ENCODE data around the gene PEX6. TPM values are rescaled to one million over a fixed set of nuclear protein-coding genes. Genes with fewer than 3 reads are reported as not detected.

The PEX6 gene
- total RNA-seq, 6 experiments from 2014 or later, result 20.3 to 31.7 (median 22.4) TPM

DNA sequence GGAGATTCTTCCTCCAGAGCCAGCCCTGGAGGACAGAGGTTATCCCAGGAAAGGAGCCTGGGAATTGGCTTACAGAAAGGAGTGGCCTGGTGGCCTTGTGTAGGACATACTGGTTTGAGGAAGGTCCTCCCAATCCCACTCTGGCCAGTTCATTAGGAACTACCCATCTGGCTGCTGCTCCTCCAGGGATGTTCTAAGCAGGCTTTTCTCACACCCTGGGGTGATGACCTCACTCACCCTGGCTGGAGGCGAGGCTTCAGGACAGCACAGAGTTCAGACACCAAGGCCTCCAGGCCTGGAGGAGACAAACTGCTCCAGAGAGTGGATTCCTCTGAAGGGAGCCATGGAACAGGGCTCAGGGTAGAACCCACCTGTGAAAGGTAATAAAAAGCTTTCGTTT lies 9.6 kb downstream of the PEX6 start:
- Mint-ChIP-seq H3K4me1 (ENCODE audit: low read depth) (peaks cover 20% of the 10 kb centered on the region), H3K27me3 (ENCODE audit: insufficient read depth) (no peaks in the 10 kb centered on the region; the same call in 1 of the 2 replicates), H3K9me3 (no peaks in the 10 kb centered on the region), H3K27ac (no peak overlapping the region), H3K4me3 (no peak overlapping the region), H3K36me3 (ENCODE audit: low read depth) (no peaks in the 10 kb centered on the region)
- DNase-seq, result no peak
- TF ChIP-seq, protein P1, sequence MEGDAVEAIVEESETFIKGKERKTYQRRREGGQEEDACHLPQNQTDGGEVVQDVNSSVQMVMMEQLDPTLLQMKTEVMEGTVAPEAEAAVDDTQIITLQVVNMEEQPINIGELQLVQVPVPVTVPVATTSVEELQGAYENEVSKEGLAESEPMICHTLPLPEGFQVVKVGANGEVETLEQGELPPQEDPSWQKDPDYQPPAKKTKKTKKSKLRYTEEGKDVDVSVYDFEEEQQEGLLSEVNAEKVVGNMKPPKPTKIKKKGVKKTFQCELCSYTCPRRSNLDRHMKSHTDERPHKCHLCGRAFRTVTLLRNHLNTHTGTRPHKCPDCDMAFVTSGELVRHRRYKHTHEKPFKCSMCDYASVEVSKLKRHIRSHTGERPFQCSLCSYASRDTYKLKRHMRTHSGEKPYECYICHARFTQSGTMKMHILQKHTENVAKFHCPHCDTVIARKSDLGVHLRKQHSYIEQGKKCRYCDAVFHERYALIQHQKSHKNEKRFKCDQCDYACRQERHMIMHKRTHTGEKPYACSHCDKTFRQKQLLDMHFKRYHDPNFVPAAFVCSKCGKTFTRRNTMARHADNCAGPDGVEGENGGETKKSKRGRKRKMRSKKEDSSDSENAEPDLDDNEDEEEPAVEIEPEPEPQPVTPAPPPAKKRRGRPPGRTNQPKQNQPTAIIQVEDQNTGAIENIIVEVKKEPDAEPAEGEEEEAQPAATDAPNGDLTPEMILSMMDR (IDR thresholded peaks at IDR 0.05), result no peak

DNA sequence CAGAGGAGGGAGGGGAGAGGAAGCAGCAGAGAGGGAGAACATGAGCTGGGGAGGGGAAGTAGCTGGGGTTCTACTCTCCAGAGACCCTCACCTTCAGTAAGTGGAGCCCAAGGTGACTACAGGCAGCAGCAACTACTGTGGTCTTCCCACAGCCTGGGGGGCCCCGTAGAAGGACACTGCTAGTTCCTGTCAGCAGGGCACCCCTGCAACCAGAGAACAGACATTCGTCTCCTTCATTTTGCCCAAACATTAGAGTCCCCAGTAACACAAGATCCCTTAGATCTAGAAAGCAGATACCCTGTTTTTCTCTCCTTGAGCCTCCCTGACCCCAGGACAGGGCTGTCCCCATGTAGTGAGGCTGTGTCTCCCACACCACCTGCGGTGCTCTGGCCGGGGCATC lies 10.2 kb downstream of the PEX6 start:
- Mint-ChIP-seq H3K27ac (no peak overlapping the region), H3K27me3 (ENCODE audit: insufficient read depth) (no peaks in the 10 kb centered on the region; the same call in 1 of the 2 replicates), H3K36me3 (ENCODE audit: low read depth) (no peaks in the 10 kb centered on the region), H3K4me3 (no peak overlapping the region), H3K4me1 (ENCODE audit: low read depth) (peaks cover 20% of the 10 kb centered on the region), H3K9me3 (no peaks in the 10 kb centered on the region)
- no peak for DNase-seq
- TF ChIP-seq, protein P1 (IDR thresholded peaks at IDR 0.05), result no peak

DNA sequence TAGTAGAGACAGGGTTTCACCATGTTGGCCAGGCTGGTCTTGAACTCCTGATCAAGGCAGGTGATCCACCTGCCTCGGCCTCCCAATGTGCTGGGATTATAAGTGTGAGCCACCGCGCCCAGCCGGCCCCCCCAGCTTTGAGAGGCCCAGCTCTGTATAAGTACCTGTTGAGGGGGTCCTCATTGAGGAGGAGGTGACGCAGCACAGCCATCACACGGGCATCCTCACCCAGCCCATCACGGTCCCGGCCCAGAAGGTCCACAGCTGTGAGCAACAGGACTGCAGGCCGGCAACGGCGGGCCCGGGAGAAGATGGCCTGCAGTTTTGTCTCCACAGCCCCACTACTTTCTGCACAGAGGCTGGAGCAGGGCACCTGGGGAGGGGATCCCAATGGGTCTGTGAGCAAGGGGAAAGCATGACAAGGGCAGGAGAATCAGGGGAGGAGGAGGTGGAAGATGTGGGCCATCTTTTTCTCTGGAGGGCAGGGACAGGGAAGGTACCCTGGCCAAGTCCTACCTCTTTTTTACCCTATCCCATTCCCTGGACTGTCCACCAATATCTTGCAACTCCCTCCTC lies 10.8 kb downstream of the PEX6 start:
- TF ChIP-seq, protein P1 (IDR thresholded peaks at IDR 0.05), result no peak
- no peaks in the 10 kb centered on the region for H3K36me3 Mint-ChIP-seq (ENCODE audit: low read depth)
- no peaks in the 10 kb centered on the region for H3K9me3 Mint-ChIP-seq
- H3K4me3 Mint-ChIP-seq, result no peak overlapping the region
- no peak for DNase-seq
- no peaks in the 10 kb centered on the region; the same call in 1 of the 2 replicates for H3K27me3 Mint-ChIP-seq (ENCODE audit: insufficient read depth)
- H3K27ac Mint-ChIP-seq, result no peak overlapping the region
- peaks cover 20% of the 10 kb centered on the region for H3K4me1 Mint-ChIP-seq (ENCODE audit: low read depth)

DNA sequence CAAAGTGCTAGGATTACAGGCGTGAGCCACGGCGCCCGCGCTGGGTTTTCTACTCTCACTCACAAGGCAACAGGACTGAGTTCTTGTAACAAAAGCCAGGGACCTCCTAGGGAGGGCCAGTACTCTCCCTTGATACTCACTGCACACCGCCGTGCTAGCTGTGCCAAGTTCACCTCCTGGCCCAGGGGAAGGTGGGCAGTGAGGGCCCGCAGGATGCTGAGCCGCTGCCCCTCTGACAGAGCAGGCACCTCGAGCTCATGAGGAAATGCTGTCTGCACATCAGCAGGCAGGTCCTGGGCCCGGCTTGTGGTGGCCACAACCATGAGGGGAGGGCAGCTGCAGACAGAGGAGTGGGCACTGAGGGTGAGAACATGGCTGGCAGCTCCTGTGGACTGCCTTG lies 11.8 kb downstream of the PEX6 start:
- H3K9me3 Mint-ChIP-seq, result no peaks in the 10 kb centered on the region
- peaks cover 20% of the 10 kb centered on the region for H3K4me1 Mint-ChIP-seq (ENCODE audit: low read depth)
- no peak overlapping the region for H3K4me3 Mint-ChIP-seq
- H3K27me3 Mint-ChIP-seq (ENCODE audit: insufficient read depth), result no peaks in the 10 kb centered on the region; the same call in 1 of the 2 replicates
- H3K36me3 Mint-ChIP-seq (ENCODE audit: low read depth), result peaks cover 5% of the 10 kb centered on the region; the same call in 1 of the 2 replicates
- no peak for DNase-seq
- no peak overlapping the region for H3K27ac Mint-ChIP-seq
- TF ChIP-seq, protein P1 (IDR thresholded peaks at IDR 0.05), result no peak

DNA sequence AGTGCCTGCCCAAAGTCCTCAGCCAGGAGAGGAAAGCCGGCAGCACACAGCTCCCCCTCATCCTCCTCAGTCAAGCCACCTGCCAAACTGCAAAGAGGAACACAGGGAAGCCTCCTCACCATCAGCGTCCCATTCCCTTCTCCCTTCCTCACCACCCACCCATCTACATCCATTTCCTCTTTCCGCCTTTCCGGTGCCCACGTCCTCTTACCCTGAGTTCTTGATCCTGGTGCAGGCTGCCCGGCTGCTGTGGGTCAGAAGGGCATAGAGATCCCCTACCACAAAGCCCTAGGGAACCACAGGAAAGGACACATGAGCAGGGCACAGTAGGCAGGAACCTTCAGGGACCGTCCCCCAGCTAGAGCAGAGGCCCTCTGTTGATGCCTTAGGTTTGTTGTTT lies 12.4 kb downstream of the PEX6 start:
- Mint-ChIP-seq H3K27ac (no peak overlapping the region), H3K4me3 (no peak overlapping the region)

More for the DNA sequence above, 12.4 kb downstream of the PEX6 start:
- no peak for DNase-seq
- no peaks in the 10 kb centered on the region for H3K9me3 Mint-ChIP-seq
- H3K4me1 Mint-ChIP-seq (ENCODE audit: low read depth), result peaks cover 20% of the 10 kb centered on the region
- H3K36me3 Mint-ChIP-seq (ENCODE audit: low read depth), result peaks cover 12% of the 10 kb centered on the region
- TF ChIP-seq, protein P1 (IDR thresholded peaks at IDR 0.05), result no peak
- H3K27me3 Mint-ChIP-seq (ENCODE audit: insufficient read depth), result no peaks in the 10 kb centered on the region; the same call in 1 of the 2 replicates
